Measurements from ENCODE around the gene MORN1. TPM values are rescaled to one million over a fixed set of nuclear protein-coding genes. Genes with fewer than 3 reads are reported as not detected.

The MORN1 gene
- total and polyA plus RNA-seq, 2 experiments from 2014 or later, result 4.5 to 9.4 TPM

DNA sequence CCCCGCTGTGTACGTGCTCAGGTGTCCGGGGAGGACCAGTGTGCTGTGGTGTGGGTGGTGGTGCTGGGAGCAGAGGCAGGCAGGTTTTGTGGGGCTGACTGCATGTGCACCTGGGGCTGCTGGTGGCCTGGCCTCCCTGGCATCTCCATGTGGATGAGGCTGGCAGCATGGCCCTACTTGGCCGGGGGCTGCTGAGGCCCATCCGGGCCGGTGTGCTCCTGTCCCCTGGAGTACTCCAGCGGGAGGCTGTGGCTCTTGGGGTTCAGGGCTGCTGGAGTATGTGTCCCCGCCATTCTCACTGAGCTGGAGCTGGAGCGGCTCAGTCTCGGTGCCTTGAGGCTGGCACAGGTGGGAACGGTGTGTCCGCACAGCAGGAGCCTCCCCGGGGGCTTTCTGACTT is 41.8 kb upstream of the MORN1 start:
- no peak overlapping the region for H3K4me3 ChIP-seq
- WGBS (ENCODE audit: low lambda C conversion rate, missing lambda C conversion rate), result 76% methylated on average over 9 of the region's 13 CpGs
- H3K4me2 ChIP-seq, result no peak overlapping the region
- DNase-seq (ENCODE audit: low spot score), result no peak
- H3K36me3 ChIP-seq (replicated peaks; ENCODE audit: insufficient read depth, low read depth), result no peaks in the 10 kb centered on the region
- no peaks in the 10 kb centered on the region for H3K4me1 ChIP-seq (ENCODE audit: insufficient read depth)
- no peaks in the 10 kb centered on the region for H3K79me2 ChIP-seq
- no peak overlapping the region for H2AFZ ChIP-seq
- H3K27ac ChIP-seq, result no peak overlapping the region
- no peaks in the 10 kb centered on the region for H4K20me1 ChIP-seq (ENCODE audit: insufficient read depth, poor library complexity, severe bottlenecking)
- TF ChIP-seq EZH2 (IDR thresholded peaks at IDR 0.05; ENCODE audit: borderline replicate concordance) (no peak), EZH2phosphoT487 (IDR thresholded peaks at IDR 0.05; ENCODE audit: low read depth, severe bottlenecking, unreplicated experiment) (no peak)
- TF ChIP-seq, protein P1, sequence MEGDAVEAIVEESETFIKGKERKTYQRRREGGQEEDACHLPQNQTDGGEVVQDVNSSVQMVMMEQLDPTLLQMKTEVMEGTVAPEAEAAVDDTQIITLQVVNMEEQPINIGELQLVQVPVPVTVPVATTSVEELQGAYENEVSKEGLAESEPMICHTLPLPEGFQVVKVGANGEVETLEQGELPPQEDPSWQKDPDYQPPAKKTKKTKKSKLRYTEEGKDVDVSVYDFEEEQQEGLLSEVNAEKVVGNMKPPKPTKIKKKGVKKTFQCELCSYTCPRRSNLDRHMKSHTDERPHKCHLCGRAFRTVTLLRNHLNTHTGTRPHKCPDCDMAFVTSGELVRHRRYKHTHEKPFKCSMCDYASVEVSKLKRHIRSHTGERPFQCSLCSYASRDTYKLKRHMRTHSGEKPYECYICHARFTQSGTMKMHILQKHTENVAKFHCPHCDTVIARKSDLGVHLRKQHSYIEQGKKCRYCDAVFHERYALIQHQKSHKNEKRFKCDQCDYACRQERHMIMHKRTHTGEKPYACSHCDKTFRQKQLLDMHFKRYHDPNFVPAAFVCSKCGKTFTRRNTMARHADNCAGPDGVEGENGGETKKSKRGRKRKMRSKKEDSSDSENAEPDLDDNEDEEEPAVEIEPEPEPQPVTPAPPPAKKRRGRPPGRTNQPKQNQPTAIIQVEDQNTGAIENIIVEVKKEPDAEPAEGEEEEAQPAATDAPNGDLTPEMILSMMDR (IDR thresholded peaks at IDR 0.05; ENCODE audit: poor library complexity), result no peak
- H3K9me2 ChIP-seq (replicated peaks; ENCODE audit: insufficient read depth), result no peaks in the 10 kb centered on the region
- no peaks in the 10 kb centered on the region for H3K9me3 ChIP-seq (ENCODE audit: low read depth)
- peaks cover 3% of the 10 kb centered on the region for H3K27me3 ChIP-seq

DNA sequence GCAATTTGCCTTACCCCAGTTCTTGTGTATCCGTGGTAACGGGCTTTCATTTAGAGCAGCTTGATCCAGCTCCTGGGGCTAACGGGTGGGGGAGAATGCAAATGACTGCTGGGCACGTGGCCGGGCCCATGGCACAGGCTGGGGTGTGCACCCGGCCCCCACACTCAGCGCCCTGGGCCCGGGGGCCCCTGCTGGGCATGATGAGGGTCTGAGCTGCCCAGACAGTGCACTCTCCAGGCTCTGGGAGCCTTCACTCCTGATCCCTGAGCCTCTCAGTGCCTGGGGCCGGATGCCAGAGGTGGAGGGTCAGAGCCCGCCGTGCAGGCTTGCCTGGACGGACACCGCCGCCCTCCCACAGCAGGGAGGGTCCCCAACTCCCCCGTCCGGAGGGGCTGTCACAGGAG is 41.1 kb upstream of the MORN1 start:
- no peak overlapping the region for H3K4me2 ChIP-seq
- no peak overlapping the region for H2AFZ ChIP-seq
- DNase-seq (ENCODE audit: low spot score), result no peak
- no peaks in the 10 kb centered on the region for H4K20me1 ChIP-seq (ENCODE audit: insufficient read depth, poor library complexity, severe bottlenecking)
- H3K27ac ChIP-seq, result no peak overlapping the region
- TF ChIP-seq EZH2phosphoT487 (IDR thresholded peaks at IDR 0.05; ENCODE audit: low read depth, severe bottlenecking, unreplicated experiment) (no peak), EZH2 (IDR thresholded peaks at IDR 0.05; ENCODE audit: borderline replicate concordance) (no peak)
- TF ChIP-seq, protein P1 (IDR thresholded peaks at IDR 0.05; ENCODE audit: poor library complexity), result no peak
- H3K27me3 ChIP-seq, result peaks cover 3% of the 10 kb centered on the region
- 47% methylated on average over 16 of the region's 16 CpGs for WGBS (ENCODE audit: low lambda C conversion rate, missing lambda C conversion rate)
- no peaks in the 10 kb centered on the region for H3K9me2 ChIP-seq (replicated peaks; ENCODE audit: insufficient read depth)
- H3K79me2 ChIP-seq, result no peaks in the 10 kb centered on the region
- H3K4me3 ChIP-seq, result no peak overlapping the region
- no peaks in the 10 kb centered on the region for H3K36me3 ChIP-seq (replicated peaks; ENCODE audit: insufficient read depth, low read depth)
- no peaks in the 10 kb centered on the region for H3K4me1 ChIP-seq (ENCODE audit: insufficient read depth)
- H3K9me3 ChIP-seq (ENCODE audit: low read depth), result no peaks in the 10 kb centered on the region

DNA sequence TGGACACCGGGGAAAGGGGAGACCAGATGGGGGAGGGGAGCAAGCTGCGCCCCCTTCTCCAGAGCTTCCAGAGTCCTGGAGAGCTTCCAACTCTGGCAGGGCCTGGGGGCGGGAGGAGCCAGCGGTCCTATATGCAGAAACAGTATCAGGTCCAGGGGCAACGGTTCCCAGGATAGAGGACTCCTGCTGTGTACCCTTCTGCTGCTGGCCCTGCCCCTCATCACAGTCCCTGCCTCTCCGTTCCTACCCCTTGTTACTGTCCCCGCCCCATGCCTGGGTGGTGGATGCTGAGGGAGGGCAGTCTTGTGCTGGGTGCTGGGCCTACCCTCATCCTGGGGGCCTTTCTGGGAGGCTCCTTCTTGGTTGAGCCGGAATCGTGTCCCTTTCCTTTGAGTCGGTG is 40.2 kb upstream of the MORN1 start:
- no peak overlapping the region for H3K4me2 ChIP-seq
- H4K20me1 ChIP-seq (ENCODE audit: insufficient read depth, poor library complexity, severe bottlenecking), result no peaks in the 10 kb centered on the region
- no peak overlapping the region for H3K4me3 ChIP-seq
- no peaks in the 10 kb centered on the region for H3K9me2 ChIP-seq (replicated peaks; ENCODE audit: insufficient read depth)
- no peaks in the 10 kb centered on the region for H3K79me2 ChIP-seq
- WGBS (ENCODE audit: low lambda C conversion rate, missing lambda C conversion rate), result 76% methylated on average over 8 of the region's 10 CpGs
- H3K9me3 ChIP-seq (ENCODE audit: low read depth), result no peaks in the 10 kb centered on the region
- H2AFZ ChIP-seq, result no peak overlapping the region
- H3K36me3 ChIP-seq (replicated peaks; ENCODE audit: insufficient read depth, low read depth), result no peaks in the 10 kb centered on the region
- H3K27ac ChIP-seq, result no peak overlapping the region
- H3K4me1 ChIP-seq (ENCODE audit: insufficient read depth), result no peaks in the 10 kb centered on the region
- peaks cover 3% of the 10 kb centered on the region for H3K27me3 ChIP-seq
- DNase-seq (ENCODE audit: low spot score), result no peak
- TF ChIP-seq, protein P1 (IDR thresholded peaks at IDR 0.05; ENCODE audit: poor library complexity), result no peak
- no peak for TF ChIP-seq EZH2 (IDR thresholded peaks at IDR 0.05; ENCODE audit: borderline replicate concordance)
- no peak for TF ChIP-seq EZH2phosphoT487 (IDR thresholded peaks at IDR 0.05; ENCODE audit: low read depth, severe bottlenecking, unreplicated experiment)

DNA sequence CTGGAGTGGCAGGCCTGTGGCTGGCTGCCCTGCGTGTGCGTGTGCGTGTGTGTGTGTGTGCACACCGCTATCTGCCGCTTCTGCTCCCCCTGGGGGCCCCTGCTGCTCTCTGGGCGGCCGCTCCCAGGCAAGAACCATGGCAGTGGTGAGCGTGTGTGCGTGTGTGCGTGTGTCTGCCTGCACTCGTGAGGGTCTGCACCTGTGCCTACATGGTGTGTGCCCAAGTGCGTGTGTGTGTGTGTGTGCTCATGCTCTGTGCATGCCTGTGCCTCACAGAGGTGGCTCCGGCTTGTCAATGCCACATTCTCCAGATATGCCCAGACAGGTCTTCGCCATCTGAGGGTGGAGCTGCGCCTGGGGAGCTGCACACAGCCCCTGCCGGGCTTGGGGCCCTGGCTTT is 39.7 kb upstream of the MORN1 start:
- Histone ChIP-seq H3K9me2 (replicated peaks; ENCODE audit: insufficient read depth) (no peaks in the 10 kb centered on the region), H3K9me3 (ENCODE audit: low read depth) (no peaks in the 10 kb centered on the region), H3K27me3 (peaks cover 3% of the 10 kb centered on the region), H3K27ac (no peak overlapping the region), H3K4me1 (ENCODE audit: insufficient read depth) (no peaks in the 10 kb centered on the region), H4K20me1 (ENCODE audit: insufficient read depth, poor library complexity, severe bottlenecking) (no peaks in the 10 kb centered on the region), H2AFZ (no peak overlapping the region), H3K79me2 (no peaks in the 10 kb centered on the region), H3K4me3 (no peak overlapping the region), H3K4me2 (no peak overlapping the region), H3K36me3 (replicated peaks; ENCODE audit: insufficient read depth, low read depth) (no peaks in the 10 kb centered on the region)
- DNase-seq (ENCODE audit: low spot score), result no peak
- TF ChIP-seq, protein P1 (IDR thresholded peaks at IDR 0.05; ENCODE audit: poor library complexity), result no peak
- no peak for TF ChIP-seq EZH2 (IDR thresholded peaks at IDR 0.05; ENCODE audit: borderline replicate concordance)
- TF ChIP-seq EZH2phosphoT487 (IDR thresholded peaks at IDR 0.05; ENCODE audit: low read depth, severe bottlenecking, unreplicated experiment), result no peak
- WGBS (ENCODE audit: low lambda C conversion rate, missing lambda C conversion rate), result 83% methylated on average over 15 of the region's 16 CpGs

All from hepatocyte (in vitro differentiated cells).